A549 (cell line): ENCODE measurements around the gene NRIP2. TPM values are rescaled to one million over a fixed set of nuclear protein-coding genes. Genes with fewer than 3 reads are reported as not detected.

Experiments used
- ATAC-seq, 2 experiments: fragments of 200-7000 bp in 1 of 2; fragments of >200 bp in 1 of 2; cut with Nextera tagmentation in 1 of 2; cut with Tn5 transposase in 1 of 2; 3 replicates each; pipeline versions ENCODE4 v1.8.0 to v1.9.1; 2018 to 2020; ENCODE audit warnings: mild to moderate bottlenecking in 1 of 2, moderate library complexity in 1 of 2
- CTCF ChIA-PET: fragments of 300-600 bp; sonication (Branson Sonifier 250); formaldehyde crosslinking; extraction: SDS; loops from one replicate; lab custom pipeline; 2021; ENCODE audit warnings: antibody characterized with exemption, inconsistent platforms; lab: Yijun Ruan, JAX
- POLR2A ChIA-PET: fragments of 350-600 bp; formaldehyde crosslinking; extraction: SDS; loops from one replicate; lab custom pipeline; 2021; ENCODE audit warnings: antibody characterized with exemption, inconsistent platforms; lab: Yijun Ruan, JAX
- DNase-seq, 2 experiments: peaks; one replicate each; pipeline versions ENCODE4 v3.0.0 to v3.0.0-alpha.2; 2011 to 2016; ENCODE audit warnings: low read depth in 1 of 2, low spot score in 1 of 2
- FAIRE-seq: peaks from 2 replicates; lab custom pipeline; 2011; peaks lifted over from hg19 to GRCh38; lab: Jason Lieb, UNC
- H3K27ac ChIP-seq, 2 experiments: fragments of >200 bp; sonication (Bioruptor Twin); formaldehyde crosslinking; 3 replicates each; pipeline ENCODE4 v1.5.1; 2016 to 2017
- H3K4me1 ChIP-seq: fragments of >200 bp; sonication (Bioruptor Twin); formaldehyde crosslinking; 3 replicates; pipeline ENCODE4 v1.6.1; 2016
- H3K4me2 ChIP-seq: fragments of >200 bp; sonication (Bioruptor Twin); formaldehyde crosslinking; 3 replicates; pipeline ENCODE4 v1.6.1; 2016
- H3K4me3 ChIP-seq: fragments of >200 bp; sonication (Bioruptor Twin); formaldehyde crosslinking; 3 replicates; pipeline ENCODE4 v1.5.1; 2016
- H3K9me3 ChIP-seq: fragments of >200 bp; sonication (Bioruptor Twin); formaldehyde crosslinking; 3 replicates; pipeline ENCODE4 v1.6.1; 2016
- BHLHE40 ChIP-seq: IDR thresholded peaks from 2 replicates; pipeline ENCODE4 v1.6.1; 2012; ENCODE audit warnings: low read depth, low read length, inconsistent platforms
- CEBPB ChIP-seq, 2 experiments: fragments of >200 bp in 1 of 2; sonication (Bioruptor Twin) in 1 of 2; formaldehyde crosslinking in 1 of 2; IDR thresholded peaks; 2 replicates each; pipeline ENCODE4 v1.6.1; 2012 to 2016
- CHD2 ChIP-seq: fragments of 150-350 bp; IDR thresholded peaks from 2 replicates; pipeline ENCODE4 v1.6.1; 2014; ENCODE audit warnings: low read length; ENCODE audit not compliant: partially characterized antibody
- EHF ChIP-seq: fragments of 250-450 bp; sonication (Bioruptor Pico); IDR thresholded peaks from 2 replicates; pipeline ENCODE4 v1.5.0; 2020; ENCODE audit warnings: mild to moderate bottlenecking
- EHMT2 ChIP-seq: fragments of 200-600 bp; sonication (generic); IDR thresholded peaks from 2 replicates; pipeline ENCODE4 v1.6.1; 2016; ENCODE audit warnings: antibody characterized with exemption, low read depth, mild to moderate bottlenecking, moderate library complexity
- ESRRA ChIP-seq: fragments of 150-350 bp; IDR thresholded peaks from 2 replicates; pipeline ENCODE4 v1.6.1; 2014; ENCODE audit warnings: mild to moderate bottlenecking, low read length, borderline replicate concordance
- FOSB ChIP-seq: fragments of 250-450 bp; sonication (Bioruptor Pico); IDR thresholded peaks from 2 replicates; pipeline ENCODE4 v1.5.0; 2020; ENCODE audit warnings: mild to moderate bottlenecking, moderate library complexity
- FOSL2 ChIP-seq, 2 experiments: fragments of 450-650 bp in 1 of 2; fragments of >200 bp in 1 of 2; sonication (Bioruptor Twin) in 1 of 2; formaldehyde crosslinking; IDR thresholded peaks; 2 replicates each; pipeline versions ENCODE4 v1.5.0 to v1.6.1; 2016 to 2020; ENCODE audit warnings: mild to moderate bottlenecking in 1 of 2, moderate library complexity in 1 of 2
- HEYL ChIP-seq: fragments of 250-450 bp; sonication (Bioruptor Pico); IDR thresholded peaks from 2 replicates; pipeline ENCODE4 v1.8.0; 2021; ENCODE audit warnings: mild to moderate bottlenecking, moderate library complexity
- HOXA7 ChIP-seq: fragments of 250-450 bp; sonication (Bioruptor Pico); IDR thresholded peaks from 2 replicates; pipeline ENCODE4 v1.5.0; 2020; ENCODE audit warnings: mild to moderate bottlenecking, moderate library complexity
- HOXB13 ChIP-seq: fragments of 250-450 bp; sonication (Bioruptor Pico); IDR thresholded peaks from 2 replicates; pipeline ENCODE4 v1.5.0; 2020; ENCODE audit warnings: low read depth, mild to moderate bottlenecking, moderate library complexity
- HOXB5 ChIP-seq: fragments of 250-450 bp; sonication (Bioruptor Pico); IDR thresholded peaks from 2 replicates; pipeline ENCODE4 v1.5.0; 2020; ENCODE audit warnings: mild to moderate bottlenecking, moderate library complexity
- JUN ChIP-seq, 2 experiments: fragments of >200 bp; sonication (Bioruptor Twin); formaldehyde crosslinking; IDR thresholded peaks; 2 replicates in 1 of 2; 3 replicates in 1 of 2; pipeline ENCODE4 v1.6.1; 2016 to 2017
- KDM5A ChIP-seq: fragments of 200-600 bp; sonication (generic); IDR thresholded peaks from 2 replicates; pipeline ENCODE4 v1.6.1; 2016; ENCODE audit warnings: antibody characterized with exemption, mild to moderate bottlenecking
- MAFK ChIP-seq: fragments of 450-650 bp; IDR thresholded peaks from 2 replicates; pipeline ENCODE4 v1.6.1; 2014; ENCODE audit not compliant: partially characterized antibody
- MAZ ChIP-seq: fragments of 150-350 bp; IDR thresholded peaks from 2 replicates; pipeline ENCODE4 v1.6.1; 2014; ENCODE audit warnings: antibody characterized with exemption, low read depth, low read length, borderline replicate concordance
- MYC ChIP-seq: IDR thresholded peaks from 2 replicates; pipeline ENCODE4 v1.6.1; 2012; ENCODE audit warnings: mild to moderate bottlenecking, inconsistent platforms, low read length, improper control_type of control experiment, borderline replicate concordance
- NPAS2 ChIP-seq: fragments of 250-450 bp; sonication (Bioruptor Pico); IDR thresholded peaks from 2 replicates; pipeline ENCODE4 v1.8.0; 2022; ENCODE audit warnings: mild to moderate bottlenecking, moderate library complexity, borderline replicate concordance
- NR3C1 ChIP-seq: fragments of >200 bp; sonication (Bioruptor Twin); formaldehyde crosslinking; IDR thresholded peaks from 3 replicates; pipeline ENCODE4 v1.6.1; 2017
- PHF8 ChIP-seq: fragments of 200-600 bp; sonication (generic); IDR thresholded peaks from 2 replicates; pipeline ENCODE4 v1.6.1; 2016; ENCODE audit warnings: low read depth, mild to moderate bottlenecking, antibody characterized with exemption, moderate library complexity, borderline replicate concordance
- POLR2A ChIP-seq: IDR thresholded peaks from 2 replicates; pipeline ENCODE4 v1.6.1; 2012; ENCODE audit warnings: mild to moderate bottlenecking, low read length
- POLR2AphosphoS2 ChIP-seq: conservative IDR thresholded peaks from 2 replicates; pipeline ENCODE4 v1.6.1; 2012; ENCODE audit warnings: low read length, improper control_type of control experiment, inconsistent platforms
- RCOR1 ChIP-seq: fragments of 150-350 bp; IDR thresholded peaks from 2 replicates; pipeline ENCODE4 v1.6.1; 2014; ENCODE audit warnings: antibody characterized with exemption, low read length, low read depth
- RFX5 ChIP-seq: fragments of 450-650 bp; IDR thresholded peaks from 2 replicates; pipeline ENCODE4 v1.7.1; 2014; ENCODE audit warnings: antibody characterized with exemption, mild to moderate bottlenecking, moderate library complexity
- RNF2 ChIP-seq: fragments of 200-600 bp; sonication (generic); IDR thresholded peaks from 2 replicates; pipeline ENCODE4 v1.6.1; 2016; ENCODE audit warnings: low read depth, mild to moderate bottlenecking, antibody characterized with exemption, moderate library complexity, borderline replicate concordance
- SMC3 ChIP-seq: fragments of >200 bp; sonication (Bioruptor Twin); formaldehyde crosslinking; IDR thresholded peaks from 3 replicates; pipeline ENCODE4 v1.6.1; 2018; ENCODE audit warnings: inconsistent platforms
- SREBF2 ChIP-seq: fragments of 450-650 bp; IDR thresholded peaks from 2 replicates; pipeline ENCODE4 v1.6.1; 2014; ENCODE audit warnings: mild to moderate bottlenecking, moderate library complexity
- TFCP2L1 ChIP-seq: fragments of 250-450 bp; sonication (Bioruptor Pico); IDR thresholded peaks from 2 replicates; pipeline ENCODE4 v1.5.0; 2021; ENCODE audit warnings: mild to moderate bottlenecking
- TP53 ChIP-seq: fragments of 250-450 bp; sonication (Bioruptor Pico); IDR thresholded peaks from 2 replicates; pipeline ENCODE4 v1.5.0; 2021; ENCODE audit warnings: mild to moderate bottlenecking, moderate library complexity
- USF2 ChIP-seq: fragments of 450-650 bp; IDR thresholded peaks from 2 replicates; pipeline ENCODE4 v1.6.1; 2014; ENCODE audit warnings: antibody characterized with exemption
- ZFP36 ChIP-seq: fragments of 450-650 bp; IDR thresholded peaks from 2 replicates; pipeline ENCODE4 v1.6.1; 2014; ENCODE audit warnings: borderline replicate concordance; ENCODE audit not compliant: partially characterized antibody
- ZSCAN20 ChIP-seq: fragments of 250-450 bp; sonication (Bioruptor Pico); IDR thresholded peaks from 2 replicates; pipeline ENCODE4 v1.8.0; 2022; ENCODE audit warnings: mild to moderate bottlenecking, moderate library complexity
- WGBS: methylation state at CpG from one replicate; pipeline ENCODE4 v1.1.6; 2017; ENCODE audit errors: missing lambda C conversion rate; 5-methylcytosine and 5-hydroxymethylcytosine counted together
- polyA plus RNA-seq, 4 experiments: library from polyadenylated mRNA; depleted of rRNA in 3 of 4; stranded (reverse); fragments of >200 nt; fragmentation: RNase III in 1 of 4; extraction: RNeasy Plus Mini Kit Qiagen cat#74134 plus additional on column Dnase treatment in 1 of 4; gene quantifications; 2 replicates in 3 of 4; 3 replicates in 1 of 4; pipeline ENCODE4 v1.2.3, GENCODE V29; 2011 to 2017
- TF ChIP-seq, protein P1 (sequence below): fragments of 250-450 bp; sonication (Bioruptor Pico); IDR thresholded peaks from 2 replicates; pipeline ENCODE4 v1.5.0; 2021; ENCODE audit warnings: mild to moderate bottlenecking, moderate library complexity, borderline replicate concordance
- TF ChIP-seq, protein P2 (sequence below): fragments of >200 bp; sonication (Bioruptor Twin); formaldehyde crosslinking; IDR thresholded peaks from 3 replicates; pipeline ENCODE4 v1.6.1; 2016
- TF ChIP-seq, protein P3 (sequence below): IDR thresholded peaks from 2 replicates; pipeline ENCODE4 v1.6.1; 2012
- TF ChIP-seq, protein P4 (sequence below): IDR thresholded peaks from 2 replicates; pipeline ENCODE4 v1.6.1; 2012

Gene NRIP2
- polyA plus RNA-seq, 2 of the 4 experiments (the other 2 are of a cell fraction), result not detected

GRCh38 chr12:2812290-2813213, 22.3 kb downstream of the NRIP2 start, which contains the start of gene ITFG2:
TSS of gene ITFG2 (plus strand) at chr12:2812668. CDS start at chr12:2812761, 93 bp downstream.
- Histone ChIP-seq H3K4me2 (peak within 1 kb of the TSS; percentile 85), H3K4me1 (peaks cover 12% of the 10 kb centered on the region; the same call in 2 of the 3 replicates), H3K4me3 (peak within 1 kb of the TSS; percentile 61), H3K9me3 (no peaks in the 10 kb centered on the region), H3K27ac (peak within 1 kb of the TSS; percentile 92)
- WGBS, result under 1% methylated on average over 44 of the region's 48 CpGs
- peak; percentile 81 for FAIRE-seq
- POLR2A ChIA-PET, result interaction anchor here (0.6 to 2.0 kb wide), 7 partner anchors 9 to 1649 kb away, joined by 3 to 19 read pairs (median 4); partner anchors contain the start of genes FKBP4, FOXM1 and RHNO1
- ATAC-seq, result peak; percentile 97 to 98
- CTCF ChIA-PET, result interaction anchor here (0.6 to 2.5 kb wide), 15 partner anchors 9 to 229 kb away, joined by 3 to 15 read pairs (median 4); no protein-coding TSS in a partner anchor
- peak; percentile 96 to 99 for DNase-seq
- TF ChIP-seq HOXB5 (CRISPR knock-in tag) (0 out of 2 replicates have a peak, but pooled peaks have one; percentile 57), NR3C1 (no peak), JUN (IDR thresholded peaks at IDR 0.05) (peak; percentile 96 to 99), BHLHE40 (peak; percentile 93), TP53 (CRISPR knock-in tag) (no peak), FOSL2 (IDR thresholded peaks at IDR 0.05) (no peak), FOSL2 (CRISPR knock-in tag; IDR thresholded peaks at IDR 0.05) (no peak), PHF8 (peak; percentile 98), ESRRA (peak; percentile 100), ZSCAN20 (CRISPR knock-in tag) (no peak), ZFP36 (no peak), MAFK (no peak), POLR2A (peak; percentile 96), KDM5A (peak; percentile 31), SREBF2 (no peak), EHF (CRISPR knock-in tag) (no peak; the same call in 1 of the 2 replicates), HEYL (CRISPR knock-in tag) (no peak), USF2 (peak; percentile 80), HOXA7 (no peak), HOXB13 (CRISPR knock-in tag) (no peak), RFX5 (no peak; the same call in 1 of the 2 replicates), CEBPB (IDR thresholded peaks at IDR 0.05) (0 out of 4 replicates have a peak, but pooled peaks of 1 of the 2 experiments have one; percentile 31), FOSB (CRISPR knock-in tag) (no peak), MAZ (no peak), NPAS2 (CRISPR knock-in tag) (peak; percentile 80), RNF2 (no peak), EHMT2 (no peak), SMC3 (no peak), TFCP2L1 (CRISPR knock-in tag) (no peak), POLR2AphosphoS2 (no peak; the same call in 1 of the 2 replicates), RCOR1 (no peak), CHD2 (no peak), MYC (peak; percentile 98)
- TF ChIP-seq, protein P1, sequence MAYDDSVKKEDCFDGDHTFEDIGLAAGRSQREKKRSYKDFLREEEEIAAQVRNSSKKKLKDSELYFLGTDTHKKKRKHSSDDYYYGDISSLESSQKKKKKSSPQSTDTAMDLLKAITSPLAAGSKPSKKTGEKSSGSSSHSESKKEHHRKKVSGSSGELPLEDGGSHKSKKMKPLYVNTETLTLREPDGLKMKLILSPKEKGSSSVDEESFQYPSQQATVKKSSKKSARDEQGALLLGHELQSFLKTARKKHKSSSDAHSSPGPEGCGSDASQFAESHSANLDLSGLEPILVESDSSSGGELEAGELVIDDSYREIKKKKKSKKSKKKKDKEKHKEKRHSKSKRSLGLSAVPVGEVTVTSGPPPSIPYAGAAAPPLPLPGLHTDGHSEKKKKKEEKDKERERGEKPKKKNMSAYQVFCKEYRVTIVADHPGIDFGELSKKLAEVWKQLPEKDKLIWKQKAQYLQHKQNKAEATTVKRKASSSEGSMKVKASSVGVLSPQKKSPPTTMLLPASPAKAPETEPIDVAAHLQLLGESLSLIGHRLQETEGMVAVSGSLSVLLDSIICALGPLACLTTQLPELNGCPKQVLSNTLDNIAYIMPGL (CRISPR knock-in tag), result no peak
- TF ChIP-seq, protein P2, sequence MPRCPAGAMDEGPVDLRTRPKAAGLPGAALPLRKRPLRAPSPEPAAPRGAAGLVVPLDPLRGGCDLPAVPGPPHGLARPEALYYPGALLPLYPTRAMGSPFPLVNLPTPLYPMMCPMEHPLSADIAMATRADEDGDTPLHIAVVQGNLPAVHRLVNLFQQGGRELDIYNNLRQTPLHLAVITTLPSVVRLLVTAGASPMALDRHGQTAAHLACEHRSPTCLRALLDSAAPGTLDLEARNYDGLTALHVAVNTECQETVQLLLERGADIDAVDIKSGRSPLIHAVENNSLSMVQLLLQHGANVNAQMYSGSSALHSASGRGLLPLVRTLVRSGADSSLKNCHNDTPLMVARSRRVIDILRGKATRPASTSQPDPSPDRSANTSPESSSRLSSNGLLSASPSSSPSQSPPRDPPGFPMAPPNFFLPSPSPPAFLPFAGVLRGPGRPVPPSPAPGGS, result peak; percentile 94; the same call in 2 of the 3 replicates
- TF ChIP-seq, protein P3, sequence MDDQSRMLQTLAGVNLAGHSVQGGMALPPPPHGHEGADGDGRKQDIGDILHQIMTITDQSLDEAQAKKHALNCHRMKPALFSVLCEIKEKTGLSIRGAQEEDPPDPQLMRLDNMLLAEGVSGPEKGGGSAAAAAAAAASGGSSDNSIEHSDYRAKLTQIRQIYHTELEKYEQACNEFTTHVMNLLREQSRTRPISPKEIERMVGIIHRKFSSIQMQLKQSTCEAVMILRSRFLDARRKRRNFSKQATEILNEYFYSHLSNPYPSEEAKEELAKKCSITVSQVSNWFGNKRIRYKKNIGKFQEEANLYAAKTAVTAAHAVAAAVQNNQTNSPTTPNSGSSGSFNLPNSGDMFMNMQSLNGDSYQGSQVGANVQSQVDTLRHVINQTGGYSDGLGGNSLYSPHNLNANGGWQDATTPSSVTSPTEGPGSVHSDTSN, result peak; percentile 98
- TF ChIP-seq, protein P4, sequence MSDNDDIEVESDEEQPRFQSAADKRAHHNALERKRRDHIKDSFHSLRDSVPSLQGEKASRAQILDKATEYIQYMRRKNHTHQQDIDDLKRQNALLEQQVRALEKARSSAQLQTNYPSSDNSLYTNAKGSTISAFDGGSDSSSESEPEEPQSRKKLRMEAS, result peak; percentile 98
